IMR-90 (cell line): ENCODE measurements around the gene FUT7.

Experiments used
- MAFK ChIP-seq: IDR thresholded peaks from 2 replicates; pipeline ENCODE4 v1.6.1; 2012; ENCODE audit warnings: low read depth, low read length, improper control_type of control experiment
- MAZ ChIP-seq: IDR thresholded peaks from 2 replicates; pipeline ENCODE4 v1.6.1; 2012; ENCODE audit warnings: low read depth, mild to moderate bottlenecking, low read length, improper control_type of control experiment, moderate library complexity, borderline replicate concordance
- POLR2A ChIP-seq: IDR thresholded peaks from 2 replicates; pipeline ENCODE4 v1.6.1; 2012; ENCODE audit warnings: mild to moderate bottlenecking, low read depth, low read length
- TF ChIP-seq, protein P1 (sequence below): conservative IDR thresholded peaks from 2 replicates; pipeline ENCODE4 v1.5.1; 2012; ENCODE audit warnings: mild to moderate bottlenecking, low read depth, low read length, improper control_type of control experiment
- TF ChIP-seq, protein P2 (sequence below): fragments of 150-350 bp; IDR thresholded peaks from 2 replicates; pipeline ENCODE4 v1.6.1; 2016; ENCODE audit warnings: low read depth, mild to moderate bottlenecking, low read length, moderate library complexity, borderline replicate concordance

DNA sequence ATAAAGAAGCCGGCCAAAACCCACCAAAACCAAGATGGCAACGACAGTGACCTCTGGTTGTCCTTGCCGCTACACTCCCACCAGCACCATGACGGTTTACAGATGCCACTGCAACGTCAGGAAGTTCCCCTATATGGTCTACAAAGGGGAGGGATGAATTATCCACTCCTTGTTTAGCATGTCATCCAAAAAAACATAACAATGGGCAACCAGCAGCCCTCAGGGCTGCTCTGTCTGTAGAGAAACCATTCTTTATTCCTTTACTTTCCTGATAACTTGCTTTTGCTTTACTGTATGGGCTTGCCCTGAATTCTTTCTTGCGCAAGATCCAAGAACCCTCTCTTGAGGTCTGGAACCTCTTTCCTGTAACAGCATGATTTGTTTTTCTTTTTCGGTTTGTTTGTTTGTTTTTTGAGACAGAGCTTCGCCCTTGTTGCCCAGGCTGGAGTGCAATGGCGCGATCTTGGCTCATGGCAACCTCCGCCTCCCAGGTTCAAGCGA lies 43.4 kb upstream of the FUT7 start:
- TF ChIP-seq, protein P1, sequence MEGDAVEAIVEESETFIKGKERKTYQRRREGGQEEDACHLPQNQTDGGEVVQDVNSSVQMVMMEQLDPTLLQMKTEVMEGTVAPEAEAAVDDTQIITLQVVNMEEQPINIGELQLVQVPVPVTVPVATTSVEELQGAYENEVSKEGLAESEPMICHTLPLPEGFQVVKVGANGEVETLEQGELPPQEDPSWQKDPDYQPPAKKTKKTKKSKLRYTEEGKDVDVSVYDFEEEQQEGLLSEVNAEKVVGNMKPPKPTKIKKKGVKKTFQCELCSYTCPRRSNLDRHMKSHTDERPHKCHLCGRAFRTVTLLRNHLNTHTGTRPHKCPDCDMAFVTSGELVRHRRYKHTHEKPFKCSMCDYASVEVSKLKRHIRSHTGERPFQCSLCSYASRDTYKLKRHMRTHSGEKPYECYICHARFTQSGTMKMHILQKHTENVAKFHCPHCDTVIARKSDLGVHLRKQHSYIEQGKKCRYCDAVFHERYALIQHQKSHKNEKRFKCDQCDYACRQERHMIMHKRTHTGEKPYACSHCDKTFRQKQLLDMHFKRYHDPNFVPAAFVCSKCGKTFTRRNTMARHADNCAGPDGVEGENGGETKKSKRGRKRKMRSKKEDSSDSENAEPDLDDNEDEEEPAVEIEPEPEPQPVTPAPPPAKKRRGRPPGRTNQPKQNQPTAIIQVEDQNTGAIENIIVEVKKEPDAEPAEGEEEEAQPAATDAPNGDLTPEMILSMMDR: no peak
- TF ChIP-seq, protein P2, sequence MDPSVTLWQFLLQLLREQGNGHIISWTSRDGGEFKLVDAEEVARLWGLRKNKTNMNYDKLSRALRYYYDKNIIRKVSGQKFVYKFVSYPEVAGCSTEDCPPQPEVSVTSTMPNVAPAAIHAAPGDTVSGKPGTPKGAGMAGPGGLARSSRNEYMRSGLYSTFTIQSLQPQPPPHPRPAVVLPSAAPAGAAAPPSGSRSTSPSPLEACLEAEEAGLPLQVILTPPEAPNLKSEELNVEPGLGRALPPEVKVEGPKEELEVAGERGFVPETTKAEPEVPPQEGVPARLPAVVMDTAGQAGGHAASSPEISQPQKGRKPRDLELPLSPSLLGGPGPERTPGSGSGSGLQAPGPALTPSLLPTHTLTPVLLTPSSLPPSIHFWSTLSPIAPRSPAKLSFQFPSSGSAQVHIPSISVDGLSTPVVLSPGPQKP: no peak
- TF ChIP-seq POLR2A: no peak
- TF ChIP-seq MAZ: no peak
- no peak for TF ChIP-seq MAFK
